HFFc6 (cell line): ENCODE results near the gene CFAP20. TPM values are rescaled to one million over a fixed set of nuclear protein-coding genes. Genes with fewer than 3 reads are reported as not detected.

Source experiments
- DNase-seq: peaks from one replicate; pipeline ENCODE4 v3.0.0-alpha.2; 2018
- H3K27ac Mint-ChIP-seq: 2 replicates; pipeline ENCODE4 v1.8.0; 2020; ENCODE audit warnings: mild to moderate bottlenecking, mixed read lengths
- H3K27me3 Mint-ChIP-seq: 2 replicates; pipeline ENCODE4 v1.8.0; 2021; ENCODE audit warnings: mild to moderate bottlenecking, moderate library complexity, mixed read lengths; ENCODE audit not compliant: insufficient read depth
- H3K36me3 Mint-ChIP-seq: 2 replicates; pipeline ENCODE4 v1.8.0; 2021; ENCODE audit warnings: low read depth, mixed read lengths
- H3K4me1 Mint-ChIP-seq: 2 replicates; pipeline ENCODE4 v1.8.0; 2020; ENCODE audit warnings: low read depth, mixed read lengths
- H3K4me3 Mint-ChIP-seq: 2 replicates; pipeline ENCODE4 v1.8.0; 2020; ENCODE audit warnings: mild to moderate bottlenecking, moderate library complexity, mixed read lengths
- H3K9me3 Mint-ChIP-seq: 2 replicates; pipeline ENCODE4 v1.8.0; 2020; ENCODE audit warnings: mild to moderate bottlenecking, mixed read lengths
- CTCF ChIP-seq: fragments of 200-600 bp; sonication (generic); IDR thresholded peaks from 2 replicates; pipeline ENCODE4 v1.5.0; 2021; ENCODE audit warnings: antibody characterized with exemption, mild to moderate bottlenecking
- long read RNA-seq: library from polyadenylated mRNA; unstranded; transcript quantifications from one replicate; pipeline ENCODE4 v2.0.0, GENCODE V29; 2019
- total RNA-seq, 6 experiments: library from RNA; stranded (reverse); fragmentation: NEBNext Ultra II Directional; extraction: Animal tissue kit (Norgen Biotek cat#: 25700); gene quantifications; 2 replicates in 1 of 6; 3 replicates in 5 of 6; pipeline ENCODE4 v1.2.3, GENCODE V29; 2021

CFAP20 gene
- total RNA-seq: 10 to 100 TPM; 31.6 to 35.9 (median 34.0) TPM
- long read RNA-seq, transcript CFAP20-201 (6 exons, 1,354 nt): major isoform, 71 of 74 reads
- long read RNA-seq, partial matches to known transcripts: 1 of 74 reads
- long read RNA-seq, other reads (novel, unspliced or antisense): 1 of 74 reads

GRCh38 chr16:58129097-58129936 is at the start of gene CFAP20:
Gene CFAP20, minus strand, starts transcription at chr16:58129381. Its CDS starts 266 bp downstream, at chr16:58129115.
- TF ChIP-seq CTCF: no peak
- Mint-ChIP-seq H3K4me3 (peak within 1 kb of the TSS; percentile 95), H3K27me3 (peaks cover 4% of the 10 kb centered on the region), H3K9me3 (peaks cover 6% of the 10 kb centered on the region; the same call in 1 of the 2 replicates), H3K4me1 (peaks cover 45% of the 10 kb centered on the region), H3K36me3 (peaks cover 6% of the 10 kb centered on the region; the same call in 1 of the 2 replicates), H3K27ac (peak within 1 kb of the TSS; percentile 98)
- DNase-seq: peak; percentile 100

GRCh38 chr16:58177353-58177710 is 48.2 kb upstream of the CFAP20 start:
- Mint-ChIP-seq H3K27ac (no peak overlapping the region), H3K4me3 (no peak overlapping the region), H3K4me1 (no peaks in the 10 kb centered on the region), H3K9me3 (no peaks in the 10 kb centered on the region), H3K36me3 (peaks cover 35% of the 10 kb centered on the region), H3K27me3 (no peaks in the 10 kb centered on the region)
- TF ChIP-seq CTCF: no peak
- no peak for DNase-seq

- no peak overlapping the region for H3K4me3 Mint-ChIP-seq
- peaks cover 35% of the 10 kb centered on the region for H3K36me3 Mint-ChIP-seq
- H3K27me3 Mint-ChIP-seq: no peaks in the 10 kb centered on the region
- no peak for DNase-seq
- no peak overlapping the region for H3K27ac Mint-ChIP-seq
- TF ChIP-seq CTCF: no peak
- H3K9me3 Mint-ChIP-seq: no peaks in the 10 kb centered on the region
- no peaks in the 10 kb centered on the region for H3K4me1 Mint-ChIP-seq
Observed at GRCh38 chr16:58176608-58177352, 47.6 kb upstream of the CFAP20 start.

GRCh38 chr16:58170223-58170622 is 41.0 kb upstream of the CFAP20 start:
- no peak for TF ChIP-seq CTCF
- Mint-ChIP-seq H3K27me3 (no peaks in the 10 kb centered on the region), H3K9me3 (no peaks in the 10 kb centered on the region), H3K36me3 (peaks cover 33% of the 10 kb centered on the region), H3K27ac (no peak overlapping the region), H3K4me3 (no peak overlapping the region), H3K4me1 (no peaks in the 10 kb centered on the region)
- no peak for DNase-seq

- DNase-seq: no peak
- Mint-ChIP-seq H3K4me3 (no peak overlapping the region), H3K4me1 (no peaks in the 10 kb centered on the region), H3K27me3 (no peaks in the 10 kb centered on the region; the same call in none of the 2 replicates), H3K36me3 (peaks cover 41% of the 10 kb centered on the region), H3K27ac (no peak overlapping the region; the same call in 1 of the 2 replicates), H3K9me3 (no peaks in the 10 kb centered on the region)
- no peak for TF ChIP-seq CTCF
Observed at GRCh38 chr16:58160855-58161254, 31.7 kb upstream of the CFAP20 start.
